M059J (cell line): ENCODE data around the gene GRM7. TPM values are rescaled to one million over a fixed set of nuclear protein-coding genes. Genes with fewer than 3 reads are reported as not detected.

Experiments used
- DNase-seq: peaks from one replicate; pipeline ENCODE4 v3.0.0-alpha.2; 2012; ENCODE audit warnings: low read depth
- total RNA-seq: library from RNA; depleted of rRNA; stranded (reverse); fragments of >200 nt; shearing (Covaris generic); gene quantifications from 2 replicates; pipeline ENCODE4 v1.2.3, GENCODE V29; 2014

The GRM7 gene
- total RNA-seq, 1 experiment from 2014 or later: not detected

DNA sequence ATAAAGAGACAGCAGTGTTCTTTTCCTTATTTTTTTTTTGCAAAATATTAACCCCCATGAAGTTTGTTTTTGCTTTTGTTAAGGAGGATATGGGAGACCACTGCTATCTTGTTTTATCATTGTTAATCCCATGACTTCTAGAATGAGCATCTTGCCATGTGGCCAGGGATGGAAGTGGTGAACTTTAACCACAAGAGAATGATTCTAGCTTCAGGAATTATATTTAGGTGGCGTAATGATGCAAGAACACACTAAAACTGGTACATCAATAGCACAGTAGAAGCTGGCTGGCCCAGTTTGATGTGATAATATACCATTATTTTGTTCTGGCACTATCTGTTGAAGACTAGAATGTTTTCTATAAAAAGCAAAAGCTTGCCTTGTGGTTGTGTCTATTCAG, 720.9 kb downstream of the GRM7 start:
- DNase-seq: no peak

- DNase-seq: no peak
Measured at GRCh38 chr3:7585052-7585451, 724.1 kb downstream of the GRM7 start.

- no peak for DNase-seq
Measured at GRCh38 chr3:7588236-7588635, 727.3 kb downstream of the GRM7 start.

- no peak for DNase-seq
Measured at GRCh38 chr3:7589526-7589925, 728.6 kb downstream of the GRM7 start.

- no peak for DNase-seq
Measured at GRCh38 chr3:7602297-7602696, 741.4 kb downstream of the GRM7 start.

DNA sequence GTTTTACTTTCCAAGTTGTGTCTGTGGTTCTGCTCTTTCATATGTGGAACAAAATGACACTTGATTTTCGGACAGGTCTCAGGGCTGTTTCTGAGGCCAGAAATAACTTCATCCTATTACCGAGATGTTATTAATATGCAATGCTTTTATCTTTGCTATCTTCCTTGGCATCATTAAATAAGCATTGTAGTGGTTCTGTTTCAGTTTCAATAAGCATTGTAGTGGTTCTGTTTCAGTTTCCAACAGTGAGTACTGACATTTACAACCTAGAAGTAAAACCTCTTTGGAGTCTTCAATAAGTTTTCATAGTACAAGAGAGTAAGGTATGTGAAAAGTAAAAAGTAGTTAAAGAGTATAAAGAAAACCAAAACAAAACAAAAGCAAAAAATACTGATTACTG, 746.2 kb downstream of the GRM7 start:
- DNase-seq: no peak

GRCh38 chr3:7607676-7608075, 746.8 kb downstream of the GRM7 start:
- no peak for DNase-seq

DNA sequence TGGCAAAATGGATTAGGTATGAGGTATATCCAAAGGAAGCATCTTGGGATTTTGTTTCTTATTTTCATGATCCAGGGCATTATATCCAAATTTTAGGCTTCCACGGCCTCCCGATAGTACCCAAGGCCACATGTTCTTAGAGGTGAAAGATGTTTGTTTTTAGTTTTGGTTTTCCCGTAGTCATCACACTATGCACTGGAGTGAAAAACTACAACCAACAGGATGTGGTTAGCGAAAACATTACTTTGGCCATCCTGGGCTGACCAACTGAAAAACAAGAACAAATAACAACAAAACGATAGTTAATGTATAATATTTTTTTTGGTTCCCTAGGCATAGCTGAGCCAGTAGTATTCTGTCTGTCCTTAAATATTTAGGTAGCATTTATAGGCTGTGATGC, 749.7 kb downstream of the GRM7 start:
- no peak for DNase-seq

DNA sequence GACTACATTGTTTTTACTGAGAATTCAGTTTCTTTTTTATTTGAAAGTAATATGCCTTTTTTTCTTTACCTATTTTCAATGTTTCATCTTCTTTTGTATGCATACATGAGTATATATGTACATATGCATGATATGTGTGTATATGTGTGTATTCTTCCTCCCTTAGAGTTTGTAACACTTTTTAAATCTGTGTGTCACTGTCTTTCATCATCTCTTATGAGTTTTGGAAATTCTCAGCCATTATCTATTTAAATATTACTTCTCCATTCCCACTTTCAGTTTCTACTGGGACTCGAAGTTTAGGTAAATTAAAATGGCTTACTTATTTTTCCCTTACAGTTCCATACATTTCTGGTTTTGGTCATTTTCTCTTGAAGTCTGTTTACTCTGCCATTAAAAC, 754.1 kb downstream of the GRM7 start:
- no peak for DNase-seq

DNA sequence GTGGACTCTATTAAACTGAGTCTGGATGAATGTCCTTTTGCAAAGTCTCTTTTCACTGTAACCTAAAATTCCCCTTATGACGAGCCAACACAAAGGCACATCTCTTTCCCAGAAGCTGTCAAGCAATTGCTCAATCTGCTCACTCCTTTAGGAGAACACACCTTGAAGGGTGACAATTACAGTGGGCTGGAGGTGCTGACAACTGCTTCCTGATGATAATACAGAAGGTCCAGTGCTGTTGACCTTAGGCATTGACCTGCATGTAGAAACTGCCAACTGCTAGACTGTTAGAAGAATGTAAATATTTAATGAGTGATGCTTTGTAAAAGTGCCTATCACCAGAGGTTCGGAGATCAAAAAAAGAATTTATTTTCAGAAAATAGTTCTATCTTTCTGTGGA, 757.7 kb downstream of the GRM7 start:
- DNase-seq: no peak

GRCh38 chr3:7620401-7620800, 759.5 kb downstream of the GRM7 start:
- DNase-seq: no peak

DNA sequence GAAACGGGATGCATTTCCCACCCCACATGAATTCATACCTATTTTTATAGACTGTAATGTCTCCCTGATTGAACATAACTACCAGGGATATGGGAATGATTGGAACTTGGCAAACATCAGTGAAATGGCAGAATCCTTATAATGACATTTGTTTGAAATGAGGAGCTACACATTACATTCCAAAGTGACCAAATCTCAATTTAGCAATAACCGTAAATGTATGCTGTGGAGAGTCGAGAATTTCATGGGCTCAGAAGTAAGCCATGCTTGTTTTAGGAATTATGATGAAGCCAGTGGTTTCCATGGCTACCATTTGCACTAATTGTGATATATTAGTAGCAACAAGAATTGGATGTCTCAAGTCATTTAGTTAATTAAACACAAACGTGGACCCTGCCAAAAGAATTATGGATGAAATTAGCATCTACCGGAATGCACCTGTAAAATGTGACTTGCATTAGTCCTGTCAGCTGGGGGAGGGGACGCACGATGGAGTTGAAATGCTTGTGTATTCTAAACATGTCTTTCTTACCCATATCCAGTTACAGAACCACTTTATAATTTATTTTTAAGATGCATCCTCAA, 760.2 kb downstream of the GRM7 start:
- no peak for DNase-seq

GRCh38 chr3:7621651-7622050, 760.7 kb downstream of the GRM7 start:
- DNase-seq: no peak

GRCh38 chr3:7625021-7625420, 764.1 kb downstream of the GRM7 start:
- no peak for DNase-seq

DNA sequence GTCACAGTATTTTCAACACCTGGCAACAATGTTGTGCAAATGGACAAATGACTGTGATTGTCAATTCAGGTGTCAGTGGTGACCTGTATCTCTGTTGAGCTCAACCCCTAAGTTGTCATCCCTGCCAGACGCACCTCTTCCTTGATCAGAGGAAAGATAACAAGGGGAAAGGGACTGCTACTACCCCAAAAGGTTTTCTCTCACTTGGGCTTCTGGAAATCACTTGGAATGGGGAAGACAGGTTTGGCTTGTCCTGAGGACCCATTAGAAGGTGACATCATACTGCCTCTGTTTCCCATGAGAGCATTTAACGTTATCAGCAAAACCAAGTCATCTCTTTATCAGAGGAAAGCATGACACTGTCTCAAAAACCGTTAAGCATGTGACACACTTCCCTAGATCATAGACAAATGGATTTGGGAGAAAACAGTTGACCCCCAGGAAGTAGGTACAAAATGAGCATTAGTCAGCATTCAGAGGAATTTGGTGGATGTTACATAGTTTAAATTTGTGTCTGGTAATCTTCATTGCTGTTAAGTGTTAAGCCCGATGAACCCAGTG, 769.5 kb downstream of the GRM7 start:
- DNase-seq: no peak

GRCh38 chr3:7630925-7631324, 770.0 kb downstream of the GRM7 start:
- no peak for DNase-seq

DNA sequence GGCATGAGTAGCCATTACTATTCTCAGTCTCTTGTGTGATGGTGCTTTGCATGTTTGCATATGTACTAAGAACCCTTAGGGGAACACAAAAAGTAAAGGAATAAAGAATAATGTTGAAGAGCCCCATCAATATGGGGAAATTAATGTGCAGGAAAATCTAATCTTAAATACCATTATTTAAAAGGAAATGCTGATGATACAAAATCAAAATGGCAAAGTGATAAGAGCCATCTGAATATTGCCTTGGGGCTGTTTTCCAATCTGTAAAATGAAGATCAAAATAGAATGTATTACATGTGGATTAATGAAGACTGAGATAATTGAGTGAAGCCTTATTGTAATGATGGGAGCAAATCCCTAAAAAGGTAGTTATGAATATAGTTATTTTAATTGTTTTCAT, 771.4 kb downstream of the GRM7 start:
- no peak for DNase-seq

- no peak for DNase-seq
Measured at GRCh38 chr3:7637694-7638093, 776.8 kb downstream of the GRM7 start.

DNA sequence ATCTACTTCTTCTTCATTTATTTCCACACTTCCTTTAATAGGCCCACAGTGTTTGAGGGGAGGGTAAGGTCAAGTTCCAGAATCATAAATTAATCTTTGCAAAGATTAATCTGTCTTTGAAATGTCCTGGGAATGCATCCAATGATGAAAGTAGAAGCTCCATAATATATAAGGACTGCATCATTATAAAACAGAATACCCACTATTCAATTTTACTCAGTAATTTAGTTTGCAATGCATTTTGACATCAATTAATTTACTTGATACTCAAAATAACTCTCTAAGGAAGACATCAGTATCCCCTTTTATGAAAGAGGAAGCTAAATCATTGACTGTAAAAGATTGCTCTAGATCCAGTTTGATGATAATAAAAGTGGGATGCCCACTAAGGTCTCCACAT, 777.2 kb downstream of the GRM7 start:
- no peak for DNase-seq

DNA sequence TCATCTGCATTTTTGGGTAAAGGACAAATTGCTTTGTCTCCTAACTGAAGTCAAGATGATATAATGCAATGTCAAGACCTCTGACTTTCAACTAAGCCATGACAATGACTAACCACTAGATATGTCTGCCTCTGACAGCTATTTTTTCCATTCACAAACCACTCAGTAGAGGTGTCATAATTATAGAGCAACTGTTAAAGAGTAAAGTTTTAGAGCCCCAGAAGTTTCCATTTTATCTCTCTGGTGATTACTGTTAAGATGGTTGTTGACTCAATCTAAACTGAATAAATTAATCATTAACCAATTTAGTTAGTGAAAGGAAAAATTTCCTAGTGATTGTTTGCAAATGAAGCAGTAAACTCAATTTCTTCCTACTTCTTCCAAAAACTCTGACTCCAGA, 779.9 kb downstream of the GRM7 start:
- DNase-seq: no peak

DNA sequence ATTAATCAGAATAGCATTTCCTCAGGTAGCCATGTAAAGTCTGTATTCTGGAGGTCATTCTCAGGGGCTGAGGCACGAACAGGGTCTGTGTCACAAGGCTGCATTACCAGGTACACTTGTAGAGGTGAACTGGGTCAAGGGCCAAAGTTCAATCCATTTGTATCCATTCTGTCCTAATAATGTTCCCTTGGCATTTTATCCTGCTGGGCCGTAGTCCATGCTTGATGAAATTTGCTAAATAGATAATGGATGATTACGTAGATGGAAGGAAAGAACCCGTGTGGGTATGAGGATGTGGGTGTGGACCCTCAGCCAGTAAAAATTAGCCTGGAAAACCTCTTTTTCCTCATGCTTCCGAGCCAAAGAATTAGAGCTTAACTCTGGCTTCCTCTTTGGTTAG, 785.9 kb downstream of the GRM7 start:
- no peak for DNase-seq

DNA sequence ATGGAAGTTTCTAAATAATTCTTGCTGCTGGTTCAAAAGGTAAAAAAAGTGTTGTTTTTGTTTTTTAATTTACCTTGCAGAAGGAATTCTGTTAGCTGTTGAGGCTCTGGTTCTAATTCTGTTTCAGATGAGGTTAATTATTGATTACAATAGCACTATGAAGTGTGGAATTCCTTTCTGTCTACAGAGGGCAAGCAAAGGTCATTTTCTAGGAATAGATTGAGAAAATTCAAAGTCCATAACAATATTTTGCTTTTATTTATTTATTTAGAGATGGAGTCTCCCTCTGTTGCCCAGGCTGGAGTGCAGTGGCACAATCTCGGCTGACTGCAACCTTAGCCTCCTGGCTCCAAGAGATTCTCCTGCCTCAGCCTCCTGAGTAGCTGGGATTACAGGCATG, 789.6 kb downstream of the GRM7 start:
- DNase-seq: no peak

DNA sequence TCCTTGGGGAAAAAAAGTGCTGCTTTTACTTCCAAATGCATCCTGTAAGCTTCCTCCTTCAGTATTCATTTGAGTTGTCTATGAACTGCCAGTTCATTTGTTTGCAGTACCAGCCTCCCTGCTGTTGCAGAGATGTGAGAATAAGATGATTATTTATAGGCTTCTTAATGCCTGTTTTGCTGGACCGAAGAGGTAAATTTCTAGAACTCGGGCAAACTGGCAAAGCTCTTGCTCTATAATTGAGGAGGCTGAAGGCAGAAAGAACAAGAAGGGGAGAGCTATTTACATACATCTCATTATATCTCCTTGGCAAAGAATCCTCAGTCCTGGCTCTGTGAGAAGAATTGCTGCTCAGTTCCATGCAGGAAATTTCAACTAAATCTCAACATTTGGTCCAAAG, 790.4 kb downstream of the GRM7 start:
- DNase-seq: no peak
